Right renal pelvis (tissue), 4 donors: Measurements from ENCODE around the gene BIN1. TPM values are rescaled to one million over a fixed set of nuclear protein-coding genes. Genes with fewer than 3 reads are reported as not detected.

Source experiments
- DNase-seq, 4 donors: peaks; one replicate each; pipeline ENCODE4 v3.0.0-alpha.2; 2013; ENCODE audit warnings: low read depth in 4 of 4, low spot score in 3 of 4, missing footprints in 1 of 4
- polyA plus RNA-seq, 4 donors: library from polyadenylated mRNA; unstranded; fragments of 120-200 nt; gene quantifications; one replicate each; pipeline ENCODE4 v1.2.1, GENCODE V29; 2013; ENCODE audit not compliant: insufficient read length in 4 of 4

BIN1 gene
- polyA plus RNA-seq, 4 donors: 89.2 to 142 (median 92.8) TPM

DNA sequence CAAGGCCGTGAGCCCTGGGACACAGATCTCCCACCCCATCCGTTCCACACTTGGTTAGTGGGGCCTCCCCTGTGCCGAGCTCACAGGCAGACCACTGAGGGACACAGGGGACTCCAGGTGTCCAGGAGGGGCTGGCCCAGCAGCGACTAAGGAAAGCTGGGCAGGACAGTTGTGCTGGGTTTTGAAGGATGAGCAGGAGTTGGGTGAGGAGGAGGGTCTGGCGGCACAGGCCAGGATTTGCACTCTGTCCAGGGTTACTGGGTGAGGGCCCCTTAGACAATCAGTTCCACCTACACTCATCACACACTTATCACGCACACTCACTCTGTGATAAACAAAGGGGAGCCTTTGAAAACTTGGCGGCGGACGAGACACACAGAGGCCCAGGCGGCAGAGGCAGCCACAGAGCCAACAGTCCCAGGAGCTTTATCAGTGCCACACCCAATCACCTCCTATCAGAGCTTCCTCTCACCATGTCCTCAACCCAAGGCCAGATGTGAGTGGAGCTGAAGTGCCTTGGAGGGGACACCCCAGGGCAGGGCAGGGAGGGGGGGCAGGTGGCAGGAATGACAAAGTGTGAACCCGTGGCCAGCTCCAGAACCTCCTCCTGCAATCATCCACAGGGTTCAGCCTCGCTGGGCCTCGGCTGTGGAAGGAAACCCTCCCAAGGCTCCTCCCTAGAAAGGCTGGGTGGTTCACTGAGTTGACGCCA, 26.6 kb downstream of the BIN1 start:
- no peak for DNase-seq

DNA sequence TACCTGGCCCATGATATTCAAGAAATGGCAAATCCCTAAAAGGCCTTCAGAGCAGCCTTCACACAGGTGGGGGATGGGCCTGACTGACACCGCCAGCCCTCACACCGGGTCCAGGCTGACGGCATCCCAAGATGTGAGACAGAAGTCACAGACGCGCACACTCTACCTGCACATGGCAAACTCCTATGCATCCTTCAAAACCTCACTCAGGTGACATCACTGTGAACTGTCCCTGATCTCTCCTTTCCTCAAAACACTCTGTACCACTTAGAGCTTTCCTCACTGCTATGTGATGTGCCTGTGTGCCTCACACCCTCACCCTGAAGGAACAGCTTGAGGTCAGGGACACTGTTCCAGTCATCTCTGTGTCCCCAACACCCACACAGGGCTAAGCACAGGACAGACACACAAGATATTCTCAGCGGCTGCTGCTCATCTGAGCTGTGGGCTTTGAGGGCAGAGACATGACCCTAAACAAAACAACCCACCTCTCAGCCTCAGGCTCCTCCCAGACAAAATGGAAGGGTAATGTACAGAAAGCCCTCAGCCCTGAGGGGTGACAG, 27.5 kb downstream of the BIN1 start:
- no peak for DNase-seq

DNA sequence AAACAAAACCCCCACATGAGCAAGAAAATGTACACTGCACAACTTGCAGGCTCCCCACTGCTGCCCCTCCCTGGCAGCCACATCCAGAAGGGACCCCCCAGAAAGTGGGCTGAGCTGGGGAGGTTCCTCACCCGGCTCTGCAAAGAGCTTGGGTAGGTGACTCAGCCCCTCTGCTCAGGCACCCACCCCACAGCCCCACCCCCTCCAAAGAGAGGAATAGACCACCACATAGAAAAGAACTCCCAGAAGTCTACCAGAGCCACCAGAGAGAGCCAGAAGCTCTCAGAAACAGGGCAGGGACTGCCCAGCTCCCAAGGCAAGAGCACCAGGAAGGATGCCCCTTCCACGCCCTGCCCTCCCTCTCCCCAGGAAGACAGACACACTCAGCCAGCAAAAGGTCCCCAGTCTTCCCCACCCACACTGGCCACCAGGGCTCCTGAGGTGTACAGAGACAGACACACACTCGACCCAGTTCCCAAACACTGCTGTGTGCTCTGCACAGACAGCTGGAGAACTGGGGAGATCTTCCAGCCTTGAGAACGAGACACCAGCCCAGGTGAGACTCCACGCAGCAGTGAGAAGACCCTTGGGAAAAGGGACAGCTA, 28.2 kb downstream of the BIN1 start:
- no peak for DNase-seq

DNA sequence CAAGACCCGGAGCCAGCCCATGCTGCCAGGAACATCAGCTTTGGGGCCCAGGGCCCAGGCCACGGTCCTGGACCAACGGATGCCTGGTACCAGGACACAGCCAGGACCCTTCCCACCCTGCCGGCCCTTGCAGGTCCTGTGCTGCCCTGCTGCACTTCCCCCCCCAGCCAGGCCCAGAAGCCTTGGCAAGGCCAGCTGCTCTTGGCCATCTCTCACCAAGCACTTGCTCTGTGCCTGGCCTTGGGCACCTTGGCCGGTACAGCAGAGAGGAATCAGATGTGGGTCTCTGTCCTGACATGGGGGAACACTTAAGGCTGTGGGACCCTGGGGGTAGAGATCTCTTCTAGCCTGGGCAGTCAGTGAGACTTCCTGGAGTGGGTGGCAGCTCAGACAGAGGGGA, 28.9 kb downstream of the BIN1 start:
- DNase-seq: no peak

DNA sequence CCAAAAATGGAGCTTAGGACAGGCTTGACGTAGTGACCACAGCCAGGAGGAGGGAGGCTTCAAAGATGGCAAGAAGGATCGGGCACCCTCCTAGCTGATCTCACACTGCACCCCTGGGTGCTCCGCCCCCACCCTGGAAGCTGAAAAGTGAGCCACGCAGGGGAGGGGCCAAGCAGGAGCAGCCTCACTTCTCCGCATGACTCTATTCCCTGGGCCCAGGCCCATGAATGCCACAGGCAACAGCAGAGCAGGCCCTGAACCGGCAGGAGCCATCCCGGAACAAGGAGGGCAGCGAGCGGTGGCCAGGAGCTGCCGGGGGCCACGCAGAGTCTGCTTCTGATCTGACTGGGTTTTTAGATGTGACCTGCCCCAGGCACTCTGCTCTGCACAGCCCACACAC, 30.0 kb downstream of the BIN1 start:
- no peak for DNase-seq

DNA sequence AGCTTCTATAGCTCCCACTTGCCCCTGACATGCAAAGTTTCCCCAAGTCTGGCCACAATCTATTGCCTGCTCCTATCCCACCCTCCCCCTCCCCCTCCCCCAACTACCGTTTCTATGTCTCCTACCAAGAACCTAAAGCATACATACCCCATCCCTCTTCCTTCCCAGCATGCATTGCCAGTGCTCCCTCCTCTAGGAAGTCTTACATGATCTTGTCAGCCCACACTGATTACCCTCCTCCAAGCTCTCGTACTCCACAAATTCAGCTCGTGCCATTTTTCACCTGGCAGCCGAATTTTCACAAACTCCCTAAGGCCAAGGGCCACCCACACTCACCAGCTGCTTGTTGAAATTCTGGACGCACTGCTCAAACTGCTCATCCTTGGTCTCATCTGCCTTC, 30.7 kb downstream of the BIN1 start:
- DNase-seq: no peak

DNA sequence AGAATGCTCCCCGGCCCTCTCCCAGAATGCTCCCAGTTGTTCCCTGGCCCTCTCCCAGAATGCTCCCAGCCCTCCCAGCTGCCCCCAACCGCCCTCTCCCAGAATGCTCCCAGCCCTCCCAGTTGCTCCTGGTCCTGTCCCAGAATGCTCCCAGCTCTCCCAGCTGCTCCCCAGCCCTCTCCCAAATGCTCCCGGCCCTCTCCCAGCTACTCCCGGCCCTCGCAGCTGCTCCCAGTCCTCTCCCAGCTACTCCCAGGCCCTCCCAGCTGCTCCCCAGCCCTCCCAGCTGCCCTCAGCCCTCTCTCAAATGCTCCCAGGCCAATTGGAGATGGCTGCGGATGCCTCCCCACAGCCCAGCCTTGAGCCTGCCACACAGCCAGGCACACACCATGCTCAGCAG, 31.1 kb downstream of the BIN1 start:
- no peak for DNase-seq

DNA sequence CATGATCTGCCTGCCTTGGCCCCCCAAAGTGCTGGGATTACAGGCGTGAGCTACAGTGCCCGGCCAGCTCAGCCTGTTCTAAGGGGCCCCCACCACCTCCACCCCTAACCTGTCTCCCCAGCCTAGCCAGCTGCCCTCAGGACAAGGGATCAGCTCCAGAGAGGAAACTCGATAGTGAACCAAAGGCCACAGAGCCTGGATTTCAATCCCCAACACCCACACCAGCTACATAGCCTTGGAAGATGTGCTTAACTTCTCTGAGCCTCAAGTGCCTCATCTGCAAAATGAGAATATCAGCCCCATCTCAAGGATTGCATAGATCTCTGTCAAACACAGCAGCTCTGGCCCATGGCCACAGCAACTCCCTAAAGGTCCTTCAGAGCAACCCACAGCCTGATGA, 32.0 kb downstream of the BIN1 start:
- no peak for DNase-seq

DNA sequence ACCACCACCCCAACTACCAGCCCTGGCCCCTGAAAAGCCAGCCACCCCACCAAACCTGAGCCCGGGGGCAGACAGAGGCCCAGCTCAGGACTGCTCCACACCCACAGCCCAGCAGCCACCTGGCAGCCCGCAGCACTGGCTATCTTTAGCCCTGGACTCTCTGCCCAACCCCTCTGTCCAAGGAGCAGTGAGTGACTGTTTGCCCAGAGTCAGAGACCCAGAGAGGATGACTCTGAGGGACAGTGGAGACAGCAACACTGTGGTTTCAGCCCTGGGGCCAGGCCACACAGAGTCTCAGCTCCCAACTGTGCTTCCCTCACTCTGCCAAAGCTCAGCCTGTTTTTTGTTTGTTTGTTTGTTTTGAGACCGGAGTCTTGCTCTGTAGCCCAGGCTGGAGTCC, 32.6 kb downstream of the BIN1 start:
- DNase-seq: no peak

DNA sequence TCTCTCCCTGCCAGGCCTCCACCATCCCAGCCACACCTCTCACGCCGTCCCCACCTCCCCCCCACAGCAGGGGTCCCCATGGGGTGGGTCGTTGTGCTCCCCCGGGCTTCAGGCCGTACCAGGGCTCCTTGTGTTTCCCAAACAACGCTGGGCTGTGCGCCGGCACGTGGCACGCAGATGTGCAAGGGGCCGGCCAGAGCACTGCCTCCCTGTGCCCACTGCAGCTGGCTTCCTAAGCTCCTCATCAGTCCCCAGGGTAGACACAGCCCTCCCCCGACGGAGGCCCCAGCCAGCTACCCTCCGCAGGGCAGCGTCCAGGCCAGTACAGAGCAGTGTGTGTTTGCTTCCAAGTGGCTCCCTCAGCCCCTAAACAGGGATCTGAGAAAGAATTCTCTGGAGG, 34.0 kb downstream of the BIN1 start:
- no peak for DNase-seq

DNA sequence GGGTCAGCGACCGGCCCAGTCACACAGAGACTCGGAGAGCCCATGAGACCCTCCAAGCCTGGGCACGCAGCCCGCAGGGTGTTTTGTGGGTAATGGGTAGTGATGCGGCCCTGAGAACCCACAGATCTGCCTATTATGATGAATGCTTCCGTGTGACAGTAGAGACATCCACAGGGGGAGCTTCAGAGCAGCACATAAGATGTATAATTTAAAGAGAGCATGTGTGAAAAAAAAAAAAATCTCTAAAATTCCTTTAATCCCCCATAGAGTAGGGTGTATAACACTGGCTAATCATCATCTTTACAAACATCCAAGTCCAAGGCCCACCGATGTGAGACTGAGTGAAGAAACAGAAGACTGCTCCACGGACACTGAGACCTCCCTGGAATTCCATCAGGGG, 34.6 kb downstream of the BIN1 start:
- no peak for DNase-seq

DNA sequence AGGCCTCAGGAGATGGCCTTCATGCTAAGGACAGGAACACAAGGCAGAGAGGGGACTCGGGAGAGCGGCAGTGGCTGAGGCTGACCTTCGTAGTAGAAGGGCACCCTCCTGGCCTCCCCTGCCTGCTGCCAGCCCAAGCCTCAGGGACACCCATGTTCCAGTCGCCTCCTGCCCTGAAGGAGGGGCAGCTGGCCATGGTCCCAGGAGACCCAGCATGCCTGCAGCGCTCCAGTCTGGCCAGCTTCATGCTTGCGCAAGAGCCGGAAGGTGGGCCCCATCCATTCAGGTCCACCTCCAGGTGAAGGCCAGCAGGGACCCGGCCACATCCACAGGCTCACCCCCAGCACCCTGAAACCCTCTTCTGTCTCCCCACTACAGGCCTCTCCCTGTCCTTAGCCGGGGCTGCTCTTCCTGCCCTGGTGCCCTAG, 35.0 kb downstream of the BIN1 start:
- DNase-seq: no peak

DNA sequence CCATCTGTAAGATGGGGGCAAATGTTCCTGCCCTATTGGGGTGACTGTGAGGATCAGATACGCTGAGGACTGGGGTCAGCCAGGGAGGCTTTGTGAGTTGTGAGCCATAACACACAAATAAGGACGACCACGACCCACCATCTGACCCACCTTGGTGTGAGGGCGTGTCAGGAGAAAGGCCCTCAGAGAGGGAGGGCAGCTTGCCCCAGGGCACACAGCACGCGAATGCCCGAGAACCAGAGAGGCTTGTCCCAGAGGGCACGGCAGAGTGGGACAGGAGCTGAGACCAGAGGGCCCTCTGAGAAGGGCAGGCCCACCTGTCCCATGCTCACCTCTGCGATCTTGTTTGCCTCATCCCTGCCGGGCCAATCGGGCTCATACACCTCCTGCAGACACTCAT, 36.7 kb downstream of the BIN1 start:
- no peak for DNase-seq

DNA sequence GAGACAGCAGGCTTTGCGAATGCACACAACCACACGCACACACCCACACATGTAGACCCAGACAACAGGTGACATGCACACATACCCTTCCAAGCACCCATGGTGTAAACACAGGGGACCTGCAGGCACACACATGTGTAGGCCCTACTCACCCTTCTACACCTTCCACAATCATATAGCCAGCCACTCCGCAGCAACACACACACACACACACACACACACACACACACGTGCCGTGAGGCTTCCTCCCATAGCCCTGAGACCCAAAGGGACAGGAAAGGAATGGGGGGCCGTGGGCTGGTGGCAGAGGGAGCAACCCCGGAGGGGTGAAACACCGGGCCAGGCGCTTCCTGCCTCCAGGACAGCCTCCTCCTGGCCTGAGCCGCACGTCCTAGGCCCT, 37.4 kb downstream of the BIN1 start:
- no peak for DNase-seq

DNA sequence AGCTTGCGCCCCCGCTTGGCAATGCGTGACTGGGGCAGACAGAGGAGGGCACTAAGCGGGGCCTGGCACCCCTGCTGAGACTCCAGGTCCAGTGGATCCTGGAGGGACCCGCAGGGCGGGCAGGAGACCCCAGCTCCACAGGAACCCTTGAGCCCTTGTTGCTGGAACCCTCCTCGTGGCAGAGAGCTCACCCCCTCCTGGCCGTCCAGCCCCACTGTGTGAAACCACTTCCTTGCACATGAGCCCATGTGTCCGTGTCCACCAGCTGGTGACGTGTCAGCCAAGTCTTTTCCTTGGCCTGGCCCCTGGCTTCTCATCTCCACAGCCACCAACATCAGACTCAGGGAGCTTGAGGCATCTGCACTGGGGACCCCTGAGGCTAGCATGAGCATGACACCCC, 38.0 kb downstream of the BIN1 start:
- no peak for DNase-seq

DNA sequence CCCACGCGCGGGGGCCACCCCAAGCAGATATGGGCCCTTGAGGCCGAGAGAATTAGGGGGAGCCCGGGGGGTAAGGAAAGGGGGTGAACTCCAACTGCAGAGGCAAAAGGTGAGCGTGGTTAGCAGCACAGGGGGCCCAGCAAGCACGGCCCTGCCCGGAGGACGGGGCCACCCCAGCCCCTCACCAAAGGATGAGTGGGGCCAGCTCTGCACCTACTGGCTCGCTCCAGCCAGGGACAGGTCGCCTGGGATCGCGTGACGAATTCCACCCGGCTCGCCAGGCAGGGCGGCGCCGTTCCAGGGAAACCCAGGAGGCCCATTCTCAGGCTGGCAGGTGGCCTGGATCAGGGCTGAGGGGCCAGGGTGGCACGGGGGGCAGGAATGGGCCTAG, 38.6 kb downstream of the BIN1 start:
- DNase-seq: no peak

DNA sequence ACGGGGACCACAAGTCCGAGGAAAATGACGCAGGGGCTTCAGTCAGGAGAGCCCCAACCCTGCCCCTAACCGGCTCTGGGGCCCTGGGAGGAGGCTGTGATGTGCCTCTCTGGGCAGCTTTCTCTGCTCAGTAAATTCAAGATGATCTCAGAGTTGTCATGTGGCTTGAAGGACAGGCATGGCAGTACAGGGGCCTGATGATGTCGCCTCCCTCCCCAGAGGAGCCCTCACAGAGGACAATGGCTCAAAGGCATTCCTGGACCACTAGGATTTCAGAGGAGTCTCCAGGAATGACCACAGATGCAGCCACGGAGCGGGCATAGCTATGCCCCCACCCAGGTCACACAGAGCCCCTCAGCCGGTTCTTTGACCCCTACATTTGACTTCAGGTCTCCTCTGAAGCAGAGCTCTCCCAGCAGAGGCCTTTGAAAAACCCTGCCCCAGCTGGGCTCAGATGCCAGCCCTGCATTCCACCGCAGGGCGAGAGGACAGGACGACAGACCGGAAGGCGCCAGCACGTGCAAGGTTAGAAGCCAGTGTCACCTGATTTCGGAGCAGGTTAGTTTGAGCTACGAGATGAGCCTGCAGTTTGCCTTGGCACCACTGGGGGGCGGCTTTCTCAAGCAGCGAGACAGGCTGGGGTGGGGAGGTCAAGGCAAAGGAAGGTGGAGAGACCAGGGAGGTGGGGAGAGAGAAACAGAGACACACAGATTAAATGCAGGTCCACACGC, 39.2 kb downstream of the BIN1 start:
- DNase-seq: no peak

DNA sequence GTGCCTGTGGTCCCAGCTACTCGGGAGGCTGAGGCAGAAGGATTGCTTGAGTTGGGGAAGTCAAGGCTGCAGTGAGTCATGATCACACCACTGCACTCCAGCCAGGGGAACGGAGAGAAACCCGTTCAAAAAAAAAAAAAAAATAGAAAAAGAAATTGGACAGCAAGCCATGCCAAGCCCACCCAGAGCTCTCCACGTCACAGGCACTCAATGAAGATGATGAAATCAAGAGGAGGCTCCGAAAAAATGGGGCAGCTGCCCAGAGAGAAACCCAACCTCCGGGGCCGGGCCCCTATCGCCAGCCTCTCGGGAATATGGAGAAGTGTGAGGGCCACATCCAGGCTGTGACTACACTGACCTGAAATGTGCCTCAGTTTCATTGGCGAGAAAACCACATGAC, 40.0 kb downstream of the BIN1 start:
- no peak for DNase-seq

DNA sequence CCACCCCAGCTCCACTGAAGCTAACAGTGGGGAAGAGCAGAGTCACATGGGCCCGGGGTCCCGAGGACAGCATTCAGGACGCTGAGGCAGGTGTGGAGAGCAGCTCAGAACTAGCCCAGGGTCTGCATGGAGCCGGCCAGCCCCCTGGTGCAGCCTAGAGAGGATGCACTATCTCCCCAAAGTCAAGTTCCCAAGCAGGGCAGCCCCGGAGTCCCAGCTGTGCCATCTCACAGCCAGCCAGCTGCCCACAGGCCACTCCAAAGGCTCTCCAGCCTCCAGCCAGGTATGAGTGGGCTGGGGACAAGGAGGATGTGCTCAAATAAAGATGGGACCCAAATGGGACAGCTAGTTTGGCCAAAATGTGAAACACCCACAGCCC, 41.0 kb downstream of the BIN1 start:
- no peak for DNase-seq

DNA sequence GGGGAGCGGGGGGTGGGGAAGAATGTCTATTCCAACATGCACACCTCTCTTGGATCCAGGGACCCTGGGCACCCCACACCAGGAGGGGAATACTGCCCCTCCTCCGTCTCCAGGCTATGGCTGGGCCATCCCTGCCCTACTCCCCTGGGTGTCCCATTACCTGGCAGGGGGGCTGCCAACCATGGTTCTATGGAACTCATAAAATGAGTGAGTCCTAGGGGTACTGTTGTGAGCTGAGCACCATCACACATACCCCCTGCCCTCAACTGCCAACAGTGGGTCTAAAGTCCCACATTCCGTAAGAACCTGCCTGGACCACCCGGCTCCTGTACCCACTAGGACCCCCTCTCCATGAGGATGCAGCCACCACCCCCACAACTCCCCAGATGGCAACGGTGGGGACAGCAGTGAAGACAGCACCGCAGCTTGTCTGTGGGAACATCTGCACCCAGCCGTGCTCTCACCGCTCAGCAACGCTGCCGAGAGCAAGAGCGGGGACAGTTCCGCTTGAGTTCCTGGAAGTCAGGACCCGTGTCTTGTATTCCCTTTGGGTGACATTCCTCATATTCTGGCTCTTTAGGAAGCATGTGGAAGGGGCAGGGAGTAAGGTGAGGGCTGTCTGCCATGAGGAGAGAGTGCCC, 41.5 kb downstream of the BIN1 start:
- no peak for DNase-seq

DNA sequence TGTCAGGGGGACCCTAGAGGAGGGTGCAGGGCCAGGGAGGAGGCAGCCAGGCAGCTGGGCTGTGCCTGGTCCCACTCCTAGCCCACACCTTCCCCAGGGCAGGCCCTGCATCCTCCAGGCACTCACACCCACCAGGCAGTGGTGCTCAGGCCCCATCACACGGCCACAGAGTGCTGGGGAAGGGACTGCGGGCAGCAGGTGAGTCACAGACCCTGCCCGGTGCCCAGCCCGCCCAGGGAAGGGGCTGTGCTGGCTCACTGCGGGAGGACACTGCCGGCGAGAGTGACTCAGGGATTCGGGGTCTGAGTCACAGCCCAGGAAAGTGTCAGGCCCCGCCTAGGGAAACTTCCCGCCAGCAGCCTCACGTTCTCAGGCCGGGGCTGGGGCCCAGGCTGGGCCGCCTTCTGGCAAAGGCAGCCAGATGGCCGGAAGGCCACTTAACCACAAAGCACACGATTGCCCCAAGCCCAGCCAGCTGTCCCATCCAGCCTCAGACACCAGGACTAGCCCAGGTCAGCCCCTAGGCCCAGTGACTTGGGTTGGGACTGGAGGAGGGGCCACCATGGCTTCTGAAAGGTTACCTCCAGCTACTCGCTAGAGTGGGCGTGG, 42.2 kb downstream of the BIN1 start:
- DNase-seq: peak in 1 of 4 donors; percentile 51
